Stimulated activated CD8-positive, alpha-beta memory T cell treated with anti-CD3 and anti-CD28 coated beads, Interleukin-4, amount 100 ng/mL, for 4 hours (primary cell): ENCODE measurements around the gene EML3.
"Not testable (repeated sequence)": the region's sequence is repeated elsewhere in the genome, so short reads cannot be mapped to it uniquely, and the experiment has no call there.

Experiments
- DNase-seq, 2 donors: peaks; one replicate each; pipeline ENCODE4 v3.0.0-alpha.2; 2020; ENCODE audit warnings: low read depth in 2 of 2, low spot score in 1 of 2

EML3 gene

GRCh38 chr11:62573006-62573591 lies 39.5 kb downstream of the EML3 start:
- no peak for DNase-seq

GRCh38 chr11:62572431-62572830 lies 40.1 kb downstream of the EML3 start:
- DNase-seq = no peak

GRCh38 chr11:62571493-62571892 lies 41.1 kb downstream of the EML3 start:
- not testable (repeated sequence) for DNase-seq

GRCh38 chr11:62570903-62571302 lies 41.7 kb downstream of the EML3 start:
- not testable (repeated sequence) for DNase-seq

- DNase-seq = no peak
Observed at GRCh38 chr11:62569611-62570010, 43.0 kb downstream of the EML3 start.

GRCh38 chr11:62567018-62567633 lies 45.4 kb downstream of the EML3 start:
- DNase-seq = no peak

- DNase-seq = no peak
Observed at GRCh38 chr11:62566247-62566646, 46.3 kb downstream of the EML3 start.

GRCh38 chr11:62565100-62565802 lies 47.3 kb downstream of the EML3 start:
- no peak for DNase-seq

- DNase-seq = not testable (repeated sequence)
Observed at GRCh38 chr11:62561677-62562230, 50.8 kb downstream of the EML3 start.

- DNase-seq = peak; percentile 64 to 67
Observed at GRCh38 chr11:62560566-62561103, 51.9 kb downstream of the EML3 start.

- not testable (repeated sequence) for DNase-seq
Observed at GRCh38 chr11:62559626-62560025, 52.9 kb downstream of the EML3 start.

- no peak for DNase-seq
Observed at GRCh38 chr11:62559204-62559603, 53.4 kb downstream of the EML3 start.

GRCh38 chr11:62558669-62559068 lies 53.9 kb downstream of the EML3 start:
- no peak for DNase-seq

- DNase-seq = no peak
Observed at GRCh38 chr11:62556875-62557631, 55.5 kb downstream of the EML3 start.

- peak in 1 of 2 donors; percentile 63 for DNase-seq
Observed at GRCh38 chr11:62556108-62556874, 56.3 kb downstream of the EML3 start.

GRCh38 chr11:62555464-62556107 lies 57.0 kb downstream of the EML3 start:
- no peak for DNase-seq

- no peak for DNase-seq
Observed at GRCh38 chr11:62554387-62555167, 58.0 kb downstream of the EML3 start.

GRCh38 chr11:62553839-62554361 lies 58.7 kb downstream of the EML3 start:
- no peak for DNase-seq
